NCI-H1436 (cell line): Measurements from ENCODE around the gene DNER.
"Not testable (repeated sequence)": the region's sequence is repeated elsewhere in the genome, so short reads cannot be mapped to it uniquely, and the experiment has no call there.

Source experiments
- DNase-seq: peaks from one replicate; lab custom pipeline; 2025; lab: John Stamatoyannopoulos, UW

DNER gene

DNA sequence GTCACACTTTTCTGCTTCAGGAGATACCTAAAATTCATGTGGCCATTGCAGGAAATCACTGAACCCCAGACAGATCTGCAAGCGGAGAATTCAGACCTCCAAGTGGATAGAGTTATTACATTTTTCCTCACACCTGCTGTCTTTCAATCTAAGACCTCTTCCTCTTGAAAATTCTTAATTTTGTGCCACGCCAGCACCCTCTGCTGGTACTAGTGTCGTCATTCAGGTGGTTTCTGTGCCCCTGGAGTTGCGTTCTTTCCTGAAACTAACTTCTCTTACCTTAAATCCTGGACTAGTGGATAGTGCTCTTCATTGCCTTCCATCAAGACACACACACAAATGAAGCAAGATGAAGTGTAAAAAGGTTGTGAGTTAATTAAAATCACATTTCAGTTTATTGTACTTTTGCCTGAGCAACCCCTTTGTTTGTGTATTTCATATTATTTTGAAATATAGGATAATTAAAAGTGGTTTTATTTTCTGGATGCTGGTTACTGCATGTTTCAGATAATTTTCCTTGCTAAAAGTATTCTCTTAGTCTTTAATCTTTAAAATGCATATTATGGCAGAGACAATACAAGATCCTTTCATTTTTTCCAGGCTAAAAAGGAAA lies 1.6 kb upstream of the DNER start:
- DNase-seq: peak; percentile 61

DNA sequence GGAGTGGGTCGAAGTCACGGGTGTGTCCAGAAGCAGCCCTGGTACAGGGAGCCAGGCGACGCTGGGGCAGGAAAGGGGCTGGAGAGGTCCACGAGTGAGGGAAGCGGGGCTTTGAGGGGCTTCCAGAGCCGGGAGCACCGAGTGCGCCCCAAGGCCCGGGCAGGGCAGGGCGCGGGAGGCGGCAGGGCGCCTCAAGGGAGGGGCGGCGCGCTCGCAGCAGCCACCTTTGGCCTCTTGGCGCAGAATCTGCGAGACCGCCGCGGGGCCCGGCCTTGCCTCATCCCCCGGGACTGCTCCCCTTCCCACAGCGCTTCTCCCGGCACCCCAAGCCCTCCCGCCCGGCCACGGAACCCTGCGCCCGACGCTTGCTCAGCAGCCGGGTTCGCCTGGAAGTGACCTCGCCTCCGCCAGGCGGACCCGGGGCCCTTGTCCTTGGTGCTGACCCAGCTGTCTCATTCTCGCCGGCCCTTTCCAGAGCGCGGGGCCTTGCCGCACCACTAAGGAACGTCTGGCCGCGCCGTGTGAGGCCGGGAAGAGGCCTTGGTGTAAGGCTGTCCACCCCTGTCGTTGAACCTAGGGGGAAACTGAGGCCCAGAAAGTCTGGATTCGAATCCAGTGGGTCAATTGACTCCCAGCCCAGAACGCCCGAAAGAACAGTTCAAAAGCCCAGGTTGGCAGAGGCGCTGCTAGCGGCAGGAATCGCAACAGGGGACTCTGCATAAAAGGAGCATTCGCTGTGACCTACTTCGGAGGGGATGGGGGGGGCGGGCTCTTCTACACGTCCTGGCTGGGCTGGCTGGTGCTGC lies 584 bp upstream of the DNER start:
- peak; percentile 35 for DNase-seq

DNA sequence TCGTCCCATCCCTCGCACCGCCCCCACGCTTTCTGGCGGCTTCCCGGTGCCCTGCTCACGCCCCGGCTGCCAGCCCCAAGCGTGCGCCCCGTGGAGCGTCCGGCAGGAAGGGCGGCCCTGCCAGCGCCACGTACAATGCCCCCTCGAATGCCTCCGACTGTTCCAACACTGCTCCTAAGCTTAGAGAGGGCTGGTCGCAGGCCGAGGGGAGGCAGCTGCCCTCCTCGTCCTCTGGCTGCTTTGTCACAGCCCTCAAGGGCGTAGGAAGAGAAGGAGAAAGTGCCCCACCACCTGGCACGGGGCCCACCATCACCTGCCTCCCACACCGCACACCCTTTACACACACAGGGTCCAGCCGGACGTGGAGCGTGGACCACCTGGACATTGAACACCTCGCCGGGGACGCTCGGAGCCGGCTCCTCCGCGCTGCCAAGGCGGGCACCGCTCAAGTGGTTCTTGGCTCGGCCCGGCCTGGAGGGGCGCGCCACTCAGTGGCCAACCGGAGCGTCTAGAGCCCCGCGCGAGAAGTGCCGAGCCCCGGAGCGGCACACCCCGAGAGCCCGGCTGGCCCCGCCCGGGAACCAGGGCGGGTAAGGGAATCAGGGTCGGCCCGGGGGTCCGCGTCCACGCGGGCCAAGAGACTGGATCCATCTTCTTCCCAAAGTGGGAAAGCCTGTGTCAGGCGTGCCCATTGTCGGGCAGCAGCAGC lies 830 bp downstream of the DNER start:
- DNase-seq: peak; percentile 75

DNA sequence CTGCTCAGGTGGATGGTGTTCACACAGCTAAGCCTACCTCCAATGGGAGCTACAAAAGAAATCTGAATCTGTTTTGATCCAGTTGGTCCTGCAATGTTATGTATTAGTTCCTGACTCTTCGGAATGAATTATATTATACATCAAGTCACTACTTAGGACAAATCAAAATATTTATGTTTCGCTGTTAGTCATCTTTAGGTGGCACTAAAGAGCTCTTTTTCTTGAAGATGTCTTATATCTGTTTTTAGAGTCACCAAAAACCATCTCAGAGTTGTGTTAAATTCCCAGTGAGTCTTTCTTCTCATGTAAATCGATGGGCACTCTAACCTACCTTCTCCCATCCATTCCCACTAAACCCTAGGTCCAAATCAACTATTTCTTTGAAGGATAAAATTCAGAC lies 2.2 kb downstream of the DNER start:
- DNase-seq: no peak

DNA sequence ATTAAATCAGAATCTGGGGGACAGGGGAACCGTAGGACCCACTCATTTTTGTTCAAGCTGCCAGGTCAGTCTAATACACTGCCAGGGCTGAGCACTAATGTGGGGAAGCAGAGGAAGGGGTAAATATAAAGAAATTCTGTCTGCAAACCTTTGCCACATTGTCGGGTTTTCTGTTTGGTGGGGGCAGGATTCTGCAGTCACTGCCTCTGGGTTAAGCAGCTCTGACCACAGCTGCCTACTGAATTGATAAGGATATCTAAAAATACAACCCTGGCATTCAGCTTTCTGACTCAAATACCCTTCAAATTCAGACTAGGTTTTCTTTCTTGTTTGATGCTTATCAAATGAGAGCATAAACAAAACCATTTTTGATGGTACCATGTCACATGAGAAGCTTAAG lies 6.0 kb downstream of the DNER start:
- DNase-seq: no peak

DNA sequence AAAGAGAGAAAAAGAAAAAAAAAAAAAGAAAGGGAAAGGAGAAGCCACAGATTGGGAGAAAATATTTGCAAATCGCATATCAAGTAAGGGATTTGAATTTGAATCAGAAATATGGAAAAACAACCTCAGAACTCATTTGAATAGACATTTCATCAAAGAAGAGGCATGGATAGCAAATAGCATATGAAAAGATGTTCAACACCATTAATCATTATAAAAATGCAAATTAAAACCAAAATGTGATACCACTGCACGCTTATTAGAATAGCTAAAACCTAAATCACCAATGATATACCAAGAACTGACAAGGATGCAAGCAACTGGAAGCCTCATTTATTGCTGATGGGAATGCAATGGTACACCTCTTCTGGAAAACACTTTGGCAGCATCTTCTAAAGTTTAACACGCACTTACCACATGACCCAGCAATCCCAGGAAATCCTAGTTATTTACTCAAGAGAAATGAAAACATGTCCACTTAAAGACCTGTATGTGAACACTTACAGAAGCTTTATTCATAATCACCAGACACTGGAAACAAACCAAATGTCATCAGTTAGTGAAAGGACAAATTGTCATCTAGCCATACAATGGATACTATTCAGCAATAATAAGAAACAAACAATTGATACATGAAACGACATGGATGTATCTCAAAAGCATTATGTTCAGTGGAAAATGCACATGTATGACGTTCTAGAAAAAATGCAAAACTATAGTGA lies 10.3 kb downstream of the DNER start:
- DNase-seq: no peak

DNA sequence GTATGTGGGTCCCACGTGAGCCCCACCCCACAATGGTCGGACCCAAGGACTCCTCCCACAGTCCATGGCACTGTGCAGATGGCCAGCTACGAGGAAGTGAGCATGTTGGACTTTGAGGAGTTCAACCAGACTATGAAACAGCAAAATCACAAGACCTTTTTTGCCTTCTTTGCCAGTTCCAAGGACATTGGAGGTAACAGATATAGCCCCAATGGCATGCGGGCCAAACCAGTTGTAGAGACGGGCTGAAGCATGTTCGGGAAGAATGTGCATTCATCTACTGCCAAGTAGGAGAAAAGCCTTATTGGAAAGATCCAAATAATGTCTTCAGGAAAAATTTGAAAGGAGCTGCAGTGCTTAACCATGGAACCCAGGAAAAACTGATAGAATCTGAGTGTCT lies 12.6 kb downstream of the DNER start:
- no peak for DNase-seq

DNA sequence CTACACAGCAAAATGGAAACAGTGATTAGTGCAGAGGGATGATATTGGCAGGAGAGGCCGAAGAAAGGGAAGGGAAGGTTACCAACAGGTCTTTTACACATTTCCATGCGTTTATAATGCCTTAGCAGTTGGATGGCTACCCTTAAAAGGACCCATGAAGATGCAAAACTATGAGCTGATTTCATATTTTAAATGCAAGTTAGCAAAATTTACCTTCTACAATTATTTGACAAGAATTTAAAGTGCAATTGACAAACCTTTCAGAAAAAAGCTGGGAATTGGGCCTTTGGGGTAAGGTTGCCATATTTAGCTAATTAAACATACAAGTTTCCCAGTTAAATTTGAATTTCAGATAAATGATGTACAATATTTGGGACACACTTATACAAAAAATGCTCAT lies 13.3 kb downstream of the DNER start:
- no peak for DNase-seq

DNA sequence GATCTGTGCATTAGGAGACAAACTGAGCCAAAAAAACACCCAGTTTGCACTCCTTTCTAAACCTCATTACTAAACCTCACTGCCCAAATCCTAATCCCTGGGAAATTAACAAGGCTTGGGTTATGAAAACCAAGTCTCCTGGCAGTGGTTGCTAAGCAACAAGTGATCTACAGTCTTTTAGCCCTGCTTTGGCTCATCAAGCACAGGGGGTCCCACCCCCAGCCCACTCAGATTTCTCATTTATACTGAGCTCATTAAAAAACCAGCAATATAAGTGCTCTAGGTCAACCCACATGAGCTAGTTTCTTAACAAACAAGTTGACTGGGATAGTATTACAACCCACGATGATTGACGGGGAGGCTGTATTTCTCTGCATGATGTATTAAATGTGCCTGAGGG lies 18.4 kb downstream of the DNER start:
- DNase-seq: no peak

DNA sequence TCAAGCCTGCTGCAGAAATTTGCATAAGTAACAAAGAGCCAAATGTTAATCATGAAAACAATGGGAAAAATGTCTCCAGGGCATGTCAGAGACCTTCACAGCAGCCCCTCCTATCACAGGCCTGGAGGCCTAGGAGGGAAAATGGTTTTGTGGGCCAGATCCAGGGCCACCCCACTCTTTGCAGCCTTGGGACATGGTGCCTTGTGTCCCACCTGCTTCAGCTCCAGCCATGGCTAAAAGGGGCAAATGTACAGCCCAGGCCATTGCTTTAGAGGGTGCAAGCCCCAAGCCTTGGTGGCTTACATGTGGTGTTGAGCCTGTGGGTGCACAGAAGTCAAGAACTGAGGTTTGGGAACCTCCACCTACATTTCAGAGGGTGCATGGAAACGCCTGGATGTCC lies 20.5 kb downstream of the DNER start:
- DNase-seq: not testable (repeated sequence)

DNA sequence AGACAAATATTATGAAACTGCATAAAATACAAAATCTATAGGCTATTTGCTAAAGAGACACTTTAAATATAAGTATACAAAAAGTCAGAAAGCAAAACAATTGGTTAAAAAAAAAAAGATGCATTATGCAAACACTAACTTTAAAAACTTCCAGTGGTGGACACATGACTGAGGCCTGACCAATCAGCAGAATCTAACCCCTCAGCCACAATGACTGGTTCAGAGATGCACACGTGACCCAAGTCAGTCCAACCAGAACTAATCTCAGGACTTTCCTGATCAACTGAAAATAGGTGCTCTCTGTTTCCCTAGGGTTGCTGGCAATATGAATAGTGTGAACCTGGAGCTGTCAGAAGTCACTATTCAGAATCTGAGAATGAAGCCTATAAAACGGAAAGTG lies 22.7 kb downstream of the DNER start:
- no peak for DNase-seq

DNA sequence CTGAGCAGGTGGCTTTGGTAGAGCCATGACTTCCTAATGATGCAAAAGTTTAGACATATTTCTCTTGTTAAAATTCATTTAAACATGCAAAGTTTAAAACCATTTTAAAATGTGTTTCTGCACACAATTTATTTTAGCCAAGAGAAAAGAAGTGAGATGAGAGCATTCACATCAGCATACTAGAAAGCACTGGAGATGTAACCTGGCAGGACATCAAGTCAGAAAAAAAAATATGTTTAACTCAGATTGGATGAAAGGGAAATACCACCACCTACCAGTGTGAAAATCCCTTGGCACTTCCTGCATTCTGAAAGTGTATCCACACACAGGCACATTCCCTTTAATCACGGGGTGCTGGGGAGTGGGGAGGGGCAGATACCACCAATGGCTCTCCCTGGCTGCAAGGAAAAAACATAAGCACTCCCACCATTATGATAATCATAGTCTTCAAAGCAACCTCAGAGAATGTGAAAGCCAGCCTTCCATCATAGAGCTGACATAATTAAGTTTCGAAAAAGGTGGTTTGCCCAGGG lies 25.0 kb downstream of the DNER start:
- no peak for DNase-seq

DNA sequence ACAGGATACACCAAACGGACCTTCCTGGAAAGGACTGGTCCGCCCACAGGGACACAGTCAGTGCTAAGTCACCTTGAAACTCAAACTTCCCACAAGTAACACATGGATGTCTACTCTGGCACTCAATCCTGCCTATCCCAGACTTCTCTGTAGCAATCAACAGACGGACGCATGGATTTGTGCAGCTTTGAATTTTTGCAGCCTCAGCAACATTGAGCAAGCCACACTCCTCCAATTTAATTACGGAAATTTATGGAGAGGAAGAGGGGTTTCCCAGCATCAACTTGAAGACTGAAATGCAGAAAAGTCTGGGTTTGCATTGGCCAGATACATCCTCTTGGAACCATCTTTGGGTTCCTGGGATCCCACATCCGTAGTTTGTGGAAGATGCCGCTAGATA lies 26.2 kb downstream of the DNER start:
- no peak for DNase-seq

DNA sequence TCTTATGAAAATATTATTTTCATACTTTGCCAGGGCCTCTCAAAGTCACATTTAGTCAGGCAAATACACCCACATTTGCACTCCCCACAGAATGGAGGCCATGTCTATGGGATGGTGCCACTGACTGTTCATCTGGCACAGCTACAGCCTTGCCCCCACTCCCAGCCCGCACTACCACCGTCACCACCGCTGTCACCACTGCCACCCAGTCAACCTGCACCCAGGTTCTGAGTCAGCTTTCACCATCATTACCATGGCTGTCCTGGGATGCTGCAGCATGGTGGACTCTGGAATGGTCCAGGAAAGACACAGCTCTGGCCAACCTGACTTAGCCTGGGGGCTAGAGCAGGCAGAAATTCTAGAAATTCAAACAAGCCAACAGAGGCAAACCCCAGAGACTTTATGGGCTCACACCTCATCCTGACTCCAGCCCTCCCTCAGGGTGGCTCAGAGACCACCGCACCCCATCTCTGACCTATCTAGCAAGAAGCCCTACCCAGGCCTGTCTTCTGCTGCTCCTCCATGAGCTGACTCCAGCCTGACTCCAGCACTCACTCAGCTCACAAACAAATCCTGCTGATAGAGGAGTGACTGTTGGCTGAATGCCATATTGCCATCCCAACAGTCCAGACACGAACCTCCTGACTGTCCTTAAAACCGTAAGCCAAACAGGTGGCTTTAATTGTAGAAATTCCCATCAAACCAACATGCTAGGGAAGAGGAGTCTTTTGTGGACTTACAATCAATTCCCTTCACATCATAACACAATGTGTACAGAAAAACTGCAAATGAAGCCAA lies 28.0 kb downstream of the DNER start:
- no peak for DNase-seq

DNA sequence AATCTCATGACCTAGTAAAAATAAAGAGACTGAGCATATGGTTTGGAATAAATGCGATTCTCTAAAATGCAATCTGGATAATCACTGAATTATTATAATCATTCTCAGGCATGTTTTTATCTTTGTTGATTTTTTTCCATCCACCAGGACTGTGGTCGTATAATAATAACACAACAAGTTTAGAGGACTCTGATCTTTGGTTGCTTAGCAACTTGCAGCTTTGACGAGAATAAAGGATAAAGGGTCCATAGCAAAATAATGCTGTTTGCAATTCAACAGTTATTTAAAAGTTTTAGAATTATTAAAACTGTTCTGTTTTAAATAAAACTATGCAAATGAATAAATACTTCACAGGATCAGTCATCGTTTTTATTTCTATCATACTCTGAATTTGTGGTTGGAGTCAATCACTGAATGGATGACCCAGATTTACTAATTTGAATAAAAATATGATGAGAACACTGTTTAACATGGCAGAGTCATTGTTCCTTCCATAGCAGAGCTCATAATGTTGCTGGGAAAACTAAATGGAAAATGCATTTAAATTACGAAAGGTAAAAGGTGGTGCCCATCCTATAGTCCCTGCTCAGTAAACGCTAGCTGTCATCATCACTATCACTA lies 29.3 kb downstream of the DNER start:
- no peak for DNase-seq

DNA sequence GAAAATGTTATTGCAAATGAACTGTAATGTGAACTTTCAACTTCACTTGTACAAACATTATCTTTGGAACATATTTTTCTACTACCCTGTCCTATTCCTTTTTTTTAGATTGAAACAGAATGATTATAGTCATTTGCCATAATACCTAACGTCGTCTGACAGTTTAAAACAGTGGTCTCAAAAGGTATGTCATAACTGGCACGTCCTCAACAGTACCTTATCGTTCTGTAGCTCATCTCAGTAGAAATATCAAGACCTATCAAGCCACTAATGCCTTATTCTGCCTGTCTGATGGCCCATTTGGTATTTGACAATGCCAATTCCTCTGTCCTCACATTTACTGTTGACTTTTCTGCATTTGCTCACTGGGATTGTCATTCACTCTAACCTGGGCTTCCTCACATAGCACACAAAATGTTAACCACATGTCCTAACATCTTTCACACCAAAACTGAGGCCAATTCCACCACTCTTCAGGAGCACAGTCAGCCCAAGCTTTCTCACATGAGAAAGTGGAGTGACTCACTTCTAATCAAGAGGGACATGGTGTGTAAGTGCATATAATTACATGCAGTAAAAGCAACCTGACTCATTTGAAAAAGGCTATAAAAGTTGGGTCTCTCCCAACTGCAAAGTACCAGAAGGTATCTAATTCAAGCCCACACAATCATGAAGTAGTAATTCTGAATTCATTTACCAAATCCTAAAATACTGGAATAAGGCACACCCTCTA lies 34.8 kb downstream of the DNER start:
- no peak for DNase-seq

DNA sequence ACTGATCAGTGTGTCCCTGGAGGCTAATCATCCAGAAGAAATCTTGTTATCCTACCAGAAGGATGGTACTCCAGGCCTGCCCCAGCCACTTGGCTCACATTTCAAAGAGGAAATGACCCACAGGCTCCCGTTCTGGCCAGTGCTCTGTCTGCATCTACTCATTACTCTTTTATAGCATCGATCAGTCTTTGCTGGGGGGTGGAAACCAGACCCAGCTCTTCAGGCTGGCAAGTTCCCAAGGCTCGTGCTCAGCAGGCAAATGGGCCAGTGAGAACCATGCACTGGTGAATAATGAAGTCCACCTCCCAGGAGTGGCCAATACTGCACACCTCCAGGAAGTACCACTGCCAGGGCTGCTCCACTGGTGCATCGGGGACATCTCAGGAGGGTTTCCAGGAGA lies 38.8 kb downstream of the DNER start:
- no peak for DNase-seq

DNA sequence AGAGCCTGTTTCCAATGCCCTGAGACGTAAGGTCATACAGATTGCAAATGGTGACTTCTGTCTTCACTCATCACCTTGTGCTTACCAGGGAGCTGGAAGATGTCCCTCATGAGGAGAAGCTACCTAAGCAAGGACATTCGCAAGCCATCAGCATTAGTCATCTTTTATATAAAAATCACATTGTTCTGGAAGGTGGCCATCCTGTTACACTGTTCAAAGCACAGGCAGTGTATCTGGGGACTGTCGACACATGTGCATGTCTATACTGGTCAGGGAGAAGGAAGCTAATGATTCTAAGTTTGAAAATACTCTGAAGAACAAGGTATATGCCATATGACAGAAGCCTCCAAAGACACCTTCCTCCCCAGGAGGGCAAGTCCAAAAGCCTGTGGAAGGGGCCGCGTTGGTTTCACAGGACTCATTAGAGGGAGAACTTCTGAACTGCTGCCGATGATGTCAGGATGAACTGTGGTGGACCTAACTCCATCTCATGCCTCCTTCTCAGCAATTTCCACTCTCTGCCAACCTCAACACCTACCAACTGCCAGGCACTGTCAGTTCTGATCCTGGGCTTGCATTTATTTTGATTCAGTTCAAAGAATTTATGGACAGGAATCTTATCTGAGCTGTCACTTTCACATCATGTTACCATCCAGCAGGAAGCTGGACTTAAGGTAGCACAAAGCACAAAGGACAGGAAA lies 39.4 kb downstream of the DNER start:
- no peak for DNase-seq

DNA sequence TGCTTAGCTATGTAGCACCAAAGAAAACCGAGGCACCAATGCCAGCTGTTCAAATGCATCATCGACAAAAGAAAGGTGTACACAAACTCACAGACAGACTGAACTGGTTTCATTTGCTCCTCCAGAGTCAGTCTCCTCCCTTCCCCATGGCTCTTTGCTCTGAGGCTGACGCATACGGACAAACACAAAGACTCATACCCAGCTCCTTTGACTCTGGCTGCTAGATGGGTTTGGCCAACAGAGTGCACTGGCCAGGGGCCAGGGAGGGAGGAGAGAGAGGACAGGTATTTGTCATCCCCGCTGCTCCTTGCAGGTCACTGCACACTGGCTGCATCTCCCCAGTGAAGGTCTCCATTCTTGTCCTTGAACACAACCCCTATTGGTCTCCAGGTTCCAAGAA lies 40.7 kb downstream of the DNER start:
- no peak for DNase-seq

DNA sequence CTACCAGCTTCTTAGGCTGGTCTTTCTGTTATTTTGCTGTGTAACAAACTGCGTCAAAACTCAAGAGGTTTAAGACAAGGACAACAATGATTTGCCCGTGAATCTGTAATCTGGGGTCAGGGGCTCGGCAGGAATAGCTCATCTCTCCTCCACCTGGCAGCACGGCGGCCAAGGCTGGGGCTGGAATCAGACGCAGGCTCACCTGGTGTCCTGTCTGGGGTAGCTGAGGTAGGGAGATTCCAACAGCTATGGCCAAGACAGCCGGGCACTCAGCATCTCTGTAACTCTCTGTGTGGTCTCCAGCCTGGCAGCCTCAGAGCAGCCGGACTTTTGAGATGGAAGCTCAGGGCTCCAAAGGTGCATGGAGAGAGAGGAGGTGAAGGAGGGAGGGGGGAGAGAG lies 42.3 kb downstream of the DNER start:
- no peak for DNase-seq
